ENCODE results near the gene TAS1R3.
"Not testable (repeated sequence)": the region's sequence is repeated elsewhere in the genome, so short reads cannot be mapped to it uniquely, and the experiment has no call there.

TAS1R3 gene

GRCh38 chr1:1354271-1355247, 23.5 kb downstream of the TAS1R3 start:
- no peak for DNase-seq

- no peak for DNase-seq
These were observed 24.3 kb downstream of the TAS1R3 start for GRCh38 chr1:1355416-1355815.

GRCh38 chr1:1356166-1356795, 25.2 kb downstream of the TAS1R3 start:
- no peak for DNase-seq

GRCh38 chr1:1356796-1357401, 25.8 kb downstream of the TAS1R3 start:
- DNase-seq = no peak

- no peak for DNase-seq
These were observed 26.9 kb downstream of the TAS1R3 start for GRCh38 chr1:1357871-1358432.

GRCh38 chr1:1358433-1359271, 27.6 kb downstream of the TAS1R3 start, which contains the start of gene MXRA8:
Gene MXRA8, minus strand, starts transcription at chr1:1358555. Its CDS starts 51 bp downstream, at chr1:1358504.
- DNase-seq = no peak

GRCh38 chr1:1359308-1359663, 28.2 kb downstream of the TAS1R3 start:
- no peak for DNase-seq

GRCh38 chr1:1359664-1360468, 28.8 kb downstream of the TAS1R3 start:
- DNase-seq = no peak

- DNase-seq = no peak
These were observed 29.6 kb downstream of the TAS1R3 start for GRCh38 chr1:1360506-1361169.

GRCh38 chr1:1361233-1361981, 30.3 kb downstream of the TAS1R3 start:
- no peak for DNase-seq

GRCh38 chr1:1361982-1362423, 30.9 kb downstream of the TAS1R3 start:
- no peak for DNase-seq

- no peak for DNase-seq
These were observed 33.2 kb downstream of the TAS1R3 start for GRCh38 chr1:1364266-1364665.

GRCh38 chr1:1365875-1366698, 35.0 kb downstream of the TAS1R3 start:
- no peak for DNase-seq

- no peak for DNase-seq
These were observed 35.6 kb downstream of the TAS1R3 start for GRCh38 chr1:1366699-1367066.

GRCh38 chr1:1367315-1367714, 36.2 kb downstream of the TAS1R3 start:
- DNase-seq = no peak

- DNase-seq = not testable (repeated sequence)
These were observed 39.0 kb downstream of the TAS1R3 start for GRCh38 chr1:1370094-1370493.

GRCh38 chr1:1370771-1371300, 39.8 kb downstream of the TAS1R3 start:
- DNase-seq = no peak

- DNase-seq = no peak
These were observed 40.3 kb downstream of the TAS1R3 start for GRCh38 chr1:1371364-1371745.

Measured in NCI-H1436 treated with DMSO at 0.1 percent for 48 hours (cell line).